UCSD-AML1 (cell line): ENCODE measurements around the gene RPS6KA2.
A peak's percentile ranks its signal among the peaks of the same experiment; 100 is the strongest.

ENCODE experiments used
- DNase-seq: peaks from one replicate; lab custom pipeline; 2025; ENCODE audit not compliant: unreplicated experiment; lab: John Stamatoyannopoulos, UW

RPS6KA2 gene

DNA sequence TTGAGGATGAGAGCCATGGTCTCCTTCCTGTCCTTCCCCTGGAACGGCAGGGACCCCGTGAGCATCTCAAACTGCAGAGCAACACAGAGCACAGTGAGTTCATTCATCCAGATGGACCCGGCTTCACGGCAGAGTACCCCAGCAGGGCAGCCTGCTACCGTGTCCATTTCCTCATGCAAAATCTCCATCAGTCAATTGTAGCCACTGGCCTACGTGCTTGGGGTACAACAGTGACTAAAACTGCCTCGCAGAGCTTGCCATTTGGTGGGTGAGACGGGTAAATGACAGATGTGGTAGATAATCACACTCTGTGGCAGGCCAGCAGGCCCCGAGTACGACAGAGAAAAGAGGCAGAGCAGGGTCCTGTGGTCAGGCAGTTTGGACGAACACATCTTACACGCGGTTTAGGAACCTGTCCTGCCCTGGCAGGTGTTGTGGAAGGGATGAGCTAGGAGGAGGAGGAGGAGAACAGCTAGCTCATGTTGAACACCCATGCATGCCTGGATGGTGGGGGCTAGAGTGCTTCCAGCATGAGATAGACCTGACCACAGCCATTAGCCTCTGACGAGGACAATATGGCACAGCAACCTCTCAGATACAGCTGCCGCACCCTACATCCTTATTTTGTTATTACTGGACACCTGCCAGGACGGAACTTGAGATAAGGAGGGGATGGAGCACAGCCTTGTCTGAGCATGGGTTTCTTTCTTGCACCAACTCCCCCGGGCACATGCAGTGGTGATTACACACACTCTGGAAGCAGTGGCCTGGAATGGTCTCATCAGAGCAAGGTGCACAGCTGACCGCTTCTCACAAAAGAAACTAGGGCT, 136.2 kb downstream of the RPS6KA2 start:
- no peak for DNase-seq

- no peak for DNase-seq
Observed at GRCh38 chr6:166489301-166490155, 137.5 kb downstream of the RPS6KA2 start.

DNA sequence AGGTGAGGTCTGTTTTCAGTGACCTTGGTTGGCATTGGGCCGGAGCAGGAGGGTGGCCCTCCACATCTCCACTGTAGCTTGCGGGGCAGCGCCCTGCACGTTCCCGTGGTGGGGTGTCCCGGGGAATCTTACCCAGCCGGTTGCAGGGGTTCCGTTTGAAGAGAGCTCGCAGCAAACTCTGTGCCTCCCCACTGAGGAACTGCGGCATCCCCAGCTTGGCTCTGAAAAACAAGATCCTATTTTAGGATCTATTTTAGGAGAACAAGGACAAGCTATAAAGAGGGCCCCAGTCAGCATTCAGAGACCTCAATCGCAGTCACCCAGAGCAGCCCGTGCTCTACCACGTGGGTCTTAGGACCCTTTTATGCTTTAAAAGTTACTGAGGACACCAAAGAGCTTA, 138.3 kb downstream of the RPS6KA2 start:
- DNase-seq: no peak

GRCh38 chr6:166488076-166488685, 138.9 kb downstream of the RPS6KA2 start:
- DNase-seq: peak; percentile 80

DNA sequence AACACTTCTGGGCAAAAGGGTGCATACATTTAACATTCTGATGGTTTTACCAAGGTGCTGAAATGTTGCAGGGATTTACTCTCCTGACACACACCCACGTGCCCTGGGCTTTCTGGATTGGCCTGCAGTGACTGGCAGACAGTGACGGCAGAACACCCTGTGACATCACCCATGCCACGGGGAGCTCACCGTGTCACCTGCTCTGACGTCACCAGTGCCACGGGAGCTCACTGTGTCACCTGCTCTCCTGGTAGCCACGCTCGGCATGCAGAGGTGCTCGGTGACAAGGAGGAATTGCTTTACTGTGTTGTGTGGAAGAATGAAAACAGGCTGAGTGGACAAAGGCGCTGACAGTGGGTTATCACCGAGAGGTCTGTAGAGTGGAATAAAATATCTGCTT, 139.9 kb downstream of the RPS6KA2 start:
- DNase-seq: no peak

- no peak for DNase-seq
Observed at GRCh38 chr6:166486536-166486880, 140.5 kb downstream of the RPS6KA2 start.

- DNase-seq: no peak
Observed at GRCh38 chr6:166485651-166486535, 141.2 kb downstream of the RPS6KA2 start.

DNA sequence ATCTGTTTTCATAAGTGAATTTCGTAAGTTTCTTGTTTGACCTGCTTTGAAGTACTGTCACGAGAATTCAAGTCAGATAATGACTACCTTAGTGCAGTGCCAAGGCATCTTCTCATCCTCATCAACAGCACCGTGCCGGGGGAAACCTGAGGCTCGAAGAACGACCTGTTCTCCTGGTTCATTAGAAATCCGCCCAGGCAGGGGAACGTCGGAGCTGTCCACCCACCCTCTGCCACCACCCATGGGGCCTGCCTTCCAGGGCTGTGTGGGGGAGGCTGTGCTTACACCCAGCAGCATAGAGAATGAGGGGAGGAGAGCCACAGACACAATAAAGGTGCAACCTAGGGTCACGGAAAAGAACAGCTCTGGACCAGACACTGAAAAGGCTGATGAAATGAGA, 142.2 kb downstream of the RPS6KA2 start:
- no peak for DNase-seq

DNA sequence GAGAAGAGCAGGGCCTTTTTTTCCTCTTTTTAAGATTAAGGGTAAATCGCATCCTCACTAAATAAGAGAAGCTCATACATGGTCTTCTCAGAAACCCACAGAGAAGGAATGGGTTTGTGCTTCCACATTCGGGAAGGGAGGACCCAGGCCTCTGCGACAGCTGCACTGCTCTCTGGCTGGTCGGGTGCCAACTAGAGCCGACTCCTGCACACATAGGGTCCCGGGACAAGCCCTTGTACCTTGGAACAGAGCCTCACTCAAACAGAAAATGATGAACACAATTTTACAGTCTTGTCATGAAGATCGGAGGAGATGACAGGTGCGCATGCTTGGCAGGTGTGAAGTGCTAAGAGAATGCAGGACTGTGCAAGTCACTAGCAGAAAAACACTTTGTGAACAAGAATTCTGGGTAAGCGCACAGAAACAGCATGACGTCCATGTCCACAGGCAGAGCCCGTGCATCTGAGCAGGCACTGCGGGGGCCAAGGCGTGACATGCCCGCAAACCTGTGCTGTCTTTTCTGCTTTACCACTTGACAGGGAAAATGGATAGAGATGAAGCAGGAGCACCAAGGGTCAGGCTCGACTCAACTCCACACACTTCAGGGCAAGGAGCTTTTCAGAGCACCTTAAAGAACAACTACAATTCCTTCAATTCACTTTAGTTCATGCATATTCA, 143.3 kb downstream of the RPS6KA2 start:
- DNase-seq: no peak

DNA sequence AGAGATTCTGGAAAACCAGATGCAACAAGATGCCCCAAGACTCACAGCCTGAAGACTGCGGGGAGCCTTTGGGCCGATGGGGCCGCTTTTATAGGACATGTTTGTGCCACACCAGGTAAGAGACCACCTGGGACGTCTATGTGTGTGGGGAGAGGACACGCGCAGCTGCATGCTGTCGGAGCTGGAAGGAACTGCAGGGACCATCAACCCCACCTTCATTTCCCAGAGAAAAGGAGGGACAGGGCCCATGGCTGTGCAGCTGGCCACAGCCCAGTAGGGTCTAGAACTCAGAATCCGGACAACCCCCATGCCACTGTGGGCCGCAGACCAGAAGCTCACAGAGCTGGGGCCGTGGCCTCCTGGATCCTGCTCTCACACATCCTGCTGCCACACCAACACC, 144.0 kb downstream of the RPS6KA2 start:
- DNase-seq: no peak

DNA sequence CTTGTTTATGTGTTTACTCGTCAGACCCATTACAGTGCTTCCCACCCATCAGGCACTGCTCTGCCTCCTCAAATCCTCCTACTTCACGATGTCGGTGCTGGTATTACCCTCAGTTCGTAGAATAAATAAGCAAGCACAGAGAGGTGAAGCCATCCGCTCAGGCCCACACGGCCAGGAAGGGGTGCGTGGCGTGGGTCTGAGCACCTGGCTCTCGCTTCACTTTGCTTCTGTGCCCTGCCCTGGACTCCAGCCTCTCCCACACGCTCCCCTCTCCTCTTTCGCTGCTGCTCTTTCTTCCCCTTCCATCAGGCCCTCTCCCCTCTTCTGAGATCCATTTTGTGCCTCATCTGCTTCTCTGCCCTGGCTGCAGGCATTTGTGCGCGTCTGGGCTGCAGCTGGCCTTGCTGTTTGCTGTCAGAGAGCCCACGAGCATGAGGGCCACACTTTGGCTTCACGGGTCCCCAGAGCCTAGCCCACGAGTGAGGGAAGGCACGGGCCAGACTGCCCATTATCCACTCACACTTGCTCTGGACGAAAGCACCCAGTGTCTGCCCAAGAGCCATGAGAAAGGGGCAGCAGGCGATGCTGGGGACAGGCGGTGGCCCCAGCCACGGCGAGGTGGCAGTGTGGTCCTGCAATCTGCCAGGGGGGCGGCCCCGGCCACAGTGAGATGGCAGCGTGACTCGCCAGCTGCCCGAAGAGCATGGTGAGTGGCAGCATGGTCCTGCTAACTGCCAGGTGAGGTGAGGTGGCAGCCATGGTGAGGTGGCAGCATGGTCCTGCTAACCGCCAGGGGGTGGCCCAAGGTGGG, 148.1 kb downstream of the RPS6KA2 start:
- DNase-seq: no peak

- DNase-seq: no peak
Observed at GRCh38 chr6:166477647-166478365, 149.2 kb downstream of the RPS6KA2 start.

- DNase-seq: no peak
Observed at GRCh38 chr6:166476634-166477215, 150.3 kb downstream of the RPS6KA2 start.

DNA sequence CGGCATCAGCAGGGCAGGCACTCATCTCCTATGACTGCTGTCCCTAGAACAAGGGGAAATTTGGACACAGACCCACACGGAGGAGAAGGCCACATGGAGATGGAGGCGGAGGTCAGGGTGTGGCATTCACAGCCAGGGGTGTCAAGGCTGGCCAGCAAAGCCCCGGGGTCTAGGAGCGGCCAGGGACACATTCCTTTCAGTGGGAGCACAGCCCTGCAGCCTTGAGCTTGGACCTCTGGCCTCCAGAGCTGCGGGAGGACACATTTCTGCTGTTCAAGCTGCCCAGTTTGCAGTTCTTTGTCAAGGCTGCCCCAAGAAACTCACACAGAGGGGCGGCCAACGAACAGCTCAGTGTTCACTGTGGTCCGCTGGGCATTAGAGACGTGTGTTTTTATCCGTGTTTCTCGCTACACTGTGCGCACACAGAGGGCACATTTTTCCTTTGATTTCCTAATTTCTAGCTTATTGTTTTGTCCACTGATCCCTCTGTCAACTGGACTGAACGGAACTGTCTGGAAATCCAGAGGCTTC, 150.9 kb downstream of the RPS6KA2 start:
- no peak for DNase-seq

- DNase-seq: no peak
Observed at GRCh38 chr6:166474721-166475565, 152.1 kb downstream of the RPS6KA2 start.

GRCh38 chr6:166473886-166474571, 153.0 kb downstream of the RPS6KA2 start:
- no peak for DNase-seq

- DNase-seq: no peak
Observed at GRCh38 chr6:166472636-166473035, 154.4 kb downstream of the RPS6KA2 start.
